Epithelial cell of prostate (primary cell): ENCODE results near the gene ZNF350.
"Not testable (repeated sequence)": the region's sequence is repeated elsewhere in the genome, so short reads cannot be mapped to it uniquely, and the experiment has no call there.

Experiments
- DNase-seq: peaks from one replicate; pipeline ENCODE4 v3.0.0-alpha.2; 2011; ENCODE audit warnings: low read depth, low spot score
- H3K27ac ChIP-seq: fragments of 450-650 bp; 2 replicates; pipeline ENCODE4 v1.5.1; 2017; ENCODE audit warnings: mild to moderate bottlenecking

Gene ZNF350

GRCh38 chr19:51976852-51977251 is 9.8 kb downstream of the ZNF350 start:
- H3K27ac ChIP-seq, result no peak overlapping the region
- DNase-seq, result no peak

- DNase-seq, H3K27ac ChIP-seq: not testable (repeated sequence)
These were observed 10.9 kb downstream of the ZNF350 start for GRCh38 chr19:51975787-51976186.

- DNase-seq, result no peak
- no peak overlapping the region for H3K27ac ChIP-seq
These were observed 15.0 kb downstream of the ZNF350 start for GRCh38 chr19:51971624-51972023.

- H3K27ac ChIP-seq, result no peak overlapping the region
- no peak for DNase-seq
These were observed 15.9 kb downstream of the ZNF350 start for GRCh38 chr19:51970718-51971117.

GRCh38 chr19:51965583-51965982 is 21.1 kb downstream of the ZNF350 start:
- H3K27ac ChIP-seq, result no peak overlapping the region
- no peak for DNase-seq

GRCh38 chr19:51960621-51961233 is 25.9 kb downstream of the ZNF350 start:
- not testable (repeated sequence) for H3K27ac ChIP-seq, DNase-seq

GRCh38 chr19:51959791-51960190 is 26.8 kb downstream of the ZNF350 start:
- no peak overlapping the region for H3K27ac ChIP-seq
- DNase-seq, result no peak

GRCh38 chr19:51957846-51958245 is 28.8 kb downstream of the ZNF350 start:
- peak; percentile 34 for DNase-seq
- peak overlapping the region; percentile 8 for H3K27ac ChIP-seq

GRCh38 chr19:51948975-51949374 is 37.7 kb downstream of the ZNF350 start:
- no peak for DNase-seq
- no peak overlapping the region for H3K27ac ChIP-seq

- no peak for DNase-seq
- H3K27ac ChIP-seq, result no peak overlapping the region
These were observed 40.0 kb downstream of the ZNF350 start for GRCh38 chr19:51946602-51947001.

GRCh38 chr19:51944798-51945552 is 41.7 kb downstream of the ZNF350 start:
- no peak for DNase-seq
- H3K27ac ChIP-seq, result no peak overlapping the region

- no peak for DNase-seq
- H3K27ac ChIP-seq, result no peak overlapping the region
These were observed 47.7 kb downstream of the ZNF350 start for GRCh38 chr19:51938936-51939335.

- no peak overlapping the region for H3K27ac ChIP-seq
- DNase-seq, result no peak
These were observed 54.7 kb downstream of the ZNF350 start for GRCh38 chr19:51931921-51932320.

- no peak for DNase-seq
- H3K27ac ChIP-seq, result no peak overlapping the region
These were observed 58.8 kb downstream of the ZNF350 start for GRCh38 chr19:51927859-51928258.

- peak within 1 kb of the TSS; percentile 58 for H3K27ac ChIP-seq
- DNase-seq, result peak; percentile 70
These were observed 59.6 kb downstream of the ZNF350 start, which contains the start of gene ZNF613 for GRCh38 chr19:51926784-51927741. Gene ZNF613, plus strand, starts transcription at chr19:51927472. Its CDS starts 8,749 bp downstream, at chr19:51936221.

- DNase-seq, result no peak
- H3K27ac ChIP-seq, result peak overlapping the region; percentile 58
These were observed 60.2 kb downstream of the ZNF350 start for GRCh38 chr19:51926426-51926783.

GRCh38 chr19:51921949-51922348 is 64.7 kb downstream of the ZNF350 start:
- no peak overlapping the region for H3K27ac ChIP-seq
- DNase-seq, result no peak

GRCh38 chr19:51919606-51920005 is 67.0 kb downstream of the ZNF350 start:
- H3K27ac ChIP-seq, result no peak overlapping the region
- DNase-seq, result no peak

GRCh38 chr19:51916167-51916566 is 70.5 kb downstream of the ZNF350 start:
- no peak for DNase-seq

GRCh38 chr19:51915324-51915867 is 71.2 kb downstream of the ZNF350 start:
- no peak for DNase-seq
- H3K27ac ChIP-seq, result no peak overlapping the region

More at GRCh38 chr19:51916167-51916566, 70.5 kb downstream of the ZNF350 start:
- H3K27ac ChIP-seq, result no peak overlapping the region
